Stimulated activated CD8-positive, alpha-beta memory T cell treated with anti-CD3 and anti-CD28 coated beads, Interleukin-15, amount 100 ng/mL, for 48 hours (primary cell): Measurements from ENCODE around the gene PADI3.
"Not testable (repeated sequence)": the region's sequence is repeated elsewhere in the genome, so short reads cannot be mapped to it uniquely, and the experiment has no call there.

ENCODE experiments used
- DNase-seq, 2 donors: peaks; one replicate each; pipeline ENCODE4 v3.0.0-alpha.2; 2020; ENCODE audit warnings: low read depth in 2 of 2

PADI3 gene

GRCh38 chr1:17241011-17241779 is 7.7 kb upstream of the PADI3 start:
- not testable (repeated sequence) for DNase-seq

GRCh38 chr1:17241780-17242074 is 7.2 kb upstream of the PADI3 start:
- not testable (repeated sequence) for DNase-seq

GRCh38 chr1:17243274-17243673 is 5.6 kb upstream of the PADI3 start:
- no peak for DNase-seq

- no peak for DNase-seq
Observed at GRCh38 chr1:17244821-17245740, 3.8 kb upstream of the PADI3 start.

GRCh38 chr1:17245816-17246325 is 3.0 kb upstream of the PADI3 start:
- DNase-seq = no peak

- no peak for DNase-seq
Observed at GRCh38 chr1:17246971-17247370, 1.9 kb upstream of the PADI3 start.

- no peak for DNase-seq
Observed at GRCh38 chr1:17250601-17251000, 1.7 kb downstream of the PADI3 start.

GRCh38 chr1:17251246-17251645 is 2.3 kb downstream of the PADI3 start:
- no peak for DNase-seq

- no peak for DNase-seq
Observed at GRCh38 chr1:17251701-17252376, 2.9 kb downstream of the PADI3 start.

- DNase-seq = no peak
Observed at GRCh38 chr1:17255336-17255735, 6.4 kb downstream of the PADI3 start.

- DNase-seq = no peak
Observed at GRCh38 chr1:17258116-17258757, 9.3 kb downstream of the PADI3 start.

GRCh38 chr1:17258758-17259130 is 9.8 kb downstream of the PADI3 start:
- DNase-seq = no peak

GRCh38 chr1:17259233-17259873 is 10.5 kb downstream of the PADI3 start:
- no peak for DNase-seq

- DNase-seq = no peak
Observed at GRCh38 chr1:17260264-17260663, 11.4 kb downstream of the PADI3 start.

- no peak for DNase-seq
Observed at GRCh38 chr1:17260738-17261137, 11.8 kb downstream of the PADI3 start.

GRCh38 chr1:17263936-17264335 is 15.0 kb downstream of the PADI3 start:
- no peak for DNase-seq

GRCh38 chr1:17264470-17264869 is 15.6 kb downstream of the PADI3 start:
- DNase-seq = no peak

- DNase-seq = no peak
Observed at GRCh38 chr1:17265162-17265561, 16.3 kb downstream of the PADI3 start.

- no peak for DNase-seq
Observed at GRCh38 chr1:17265950-17266349, 17.1 kb downstream of the PADI3 start.

- no peak for DNase-seq
Observed at GRCh38 chr1:17270891-17271765, 22.2 kb downstream of the PADI3 start.
